HG03135 (cell line): ENCODE data around the gene HNF4A.

Experiments used
- ATAC-seq: cut with Tn5 transposase; IDR thresholded peaks from one replicate; pipeline ENCODE4 v1.9.1; 2021; ENCODE audit warnings: mild to moderate bottlenecking, moderate library complexity; ENCODE audit not compliant: unreplicated experiment

HNF4A gene

GRCh38 chr20:44405257-44405656, 49.8 kb downstream of the HNF4A start:
- ATAC-seq, result no peak

DNA sequence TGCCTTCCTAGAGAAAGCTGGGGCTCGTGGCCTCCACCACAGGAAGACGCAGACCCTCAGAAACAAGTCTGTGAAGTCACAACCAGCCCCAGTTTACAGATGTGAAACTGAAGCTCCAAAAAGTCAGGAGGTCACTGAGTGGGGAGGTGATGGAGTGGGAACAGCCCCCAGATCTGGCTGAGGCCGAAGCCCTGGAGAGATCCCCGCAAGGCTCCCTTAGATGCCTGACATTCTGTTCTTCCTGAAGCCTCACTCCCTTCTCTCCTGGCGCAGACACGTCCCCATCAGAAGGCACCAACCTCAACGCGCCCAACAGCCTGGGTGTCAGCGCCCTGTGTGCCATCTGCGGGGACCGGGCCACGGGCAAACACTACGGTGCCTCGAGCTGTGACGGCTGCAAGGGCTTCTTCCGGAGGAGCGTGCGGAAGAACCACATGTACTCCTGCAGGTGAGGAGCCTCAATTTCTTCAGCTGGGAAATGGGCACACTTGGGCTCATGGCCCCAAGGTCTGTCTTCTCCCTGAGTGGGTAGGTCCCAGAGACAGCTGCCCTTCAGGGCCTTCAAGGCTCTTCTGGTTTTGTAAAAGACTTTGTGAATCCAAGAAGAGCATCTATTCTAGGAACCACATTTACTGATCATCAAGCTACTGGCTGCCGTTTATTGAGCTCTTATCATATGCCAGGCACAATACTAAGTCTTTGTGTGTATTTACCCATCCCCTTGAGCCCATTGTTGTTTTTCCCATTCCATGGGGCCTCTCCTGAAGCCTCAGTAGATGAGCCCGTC, 50.5 kb downstream of the HNF4A start:
- ATAC-seq, result no peak

GRCh38 chr20:44406572-44407137, 51.2 kb downstream of the HNF4A start:
- no peak for ATAC-seq

GRCh38 chr20:44407402-44408184, 52.1 kb downstream of the HNF4A start:
- ATAC-seq, result no peak

GRCh38 chr20:44409132-44409600, 53.7 kb downstream of the HNF4A start:
- no peak for ATAC-seq

DNA sequence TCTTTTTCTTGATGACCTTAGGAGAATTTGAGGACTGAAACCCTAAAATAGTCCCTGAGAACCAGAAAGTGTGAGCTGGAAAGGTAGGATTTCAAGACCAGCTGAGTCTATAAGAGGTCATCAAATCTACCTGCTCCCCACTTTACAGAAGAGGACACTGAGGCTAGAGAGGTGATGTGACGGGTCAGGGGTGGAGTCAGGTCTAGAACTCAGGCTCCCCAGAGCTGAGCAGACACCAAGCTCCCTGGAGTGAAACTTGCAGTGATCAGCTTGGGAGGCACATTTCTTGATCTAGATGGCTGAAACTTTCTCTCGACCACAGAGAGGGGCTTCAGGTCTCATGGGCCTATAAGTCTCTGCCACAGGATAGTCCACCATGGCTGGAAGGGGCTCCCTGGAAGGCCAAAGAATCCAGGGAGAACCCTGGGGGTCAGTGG, 55.1 kb downstream of the HNF4A start:
- ATAC-seq, result no peak

GRCh38 chr20:44411020-44411756, 55.7 kb downstream of the HNF4A start:
- no peak for ATAC-seq

DNA sequence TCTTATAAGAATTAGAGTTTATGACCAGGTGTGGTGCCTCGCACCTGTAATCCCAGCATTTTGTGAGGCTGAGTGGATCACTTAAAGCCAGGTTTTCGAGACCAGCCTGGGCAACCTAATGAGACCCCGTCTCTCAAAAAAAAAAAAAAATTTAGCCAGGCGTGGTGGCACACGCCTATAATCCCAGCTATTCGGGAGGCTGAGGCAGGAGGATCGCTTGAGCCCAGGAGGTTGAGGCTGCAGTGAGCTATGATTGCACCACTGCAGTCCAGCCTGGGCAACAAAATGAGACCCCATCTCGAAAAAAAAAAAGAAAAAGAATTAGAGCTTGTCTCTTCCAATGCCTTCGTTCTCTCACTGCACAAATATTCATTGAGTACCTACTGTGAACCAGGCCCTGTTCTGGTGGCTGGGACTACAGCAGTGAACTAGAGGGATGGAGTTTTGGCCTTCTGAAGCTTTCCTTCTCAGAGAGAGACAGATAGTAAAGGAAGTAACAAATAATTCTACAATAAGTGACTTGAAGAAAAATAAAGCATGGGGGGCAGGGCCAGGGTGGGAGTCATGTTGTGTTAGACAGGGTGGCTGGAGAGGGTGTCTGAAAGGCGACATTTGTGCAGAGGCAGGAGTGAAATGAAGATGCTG, 56.4 kb downstream of the HNF4A start:
- no peak for ATAC-seq

- no peak for ATAC-seq
Measured at GRCh38 chr20:44412402-44413144, 57.1 kb downstream of the HNF4A start.

DNA sequence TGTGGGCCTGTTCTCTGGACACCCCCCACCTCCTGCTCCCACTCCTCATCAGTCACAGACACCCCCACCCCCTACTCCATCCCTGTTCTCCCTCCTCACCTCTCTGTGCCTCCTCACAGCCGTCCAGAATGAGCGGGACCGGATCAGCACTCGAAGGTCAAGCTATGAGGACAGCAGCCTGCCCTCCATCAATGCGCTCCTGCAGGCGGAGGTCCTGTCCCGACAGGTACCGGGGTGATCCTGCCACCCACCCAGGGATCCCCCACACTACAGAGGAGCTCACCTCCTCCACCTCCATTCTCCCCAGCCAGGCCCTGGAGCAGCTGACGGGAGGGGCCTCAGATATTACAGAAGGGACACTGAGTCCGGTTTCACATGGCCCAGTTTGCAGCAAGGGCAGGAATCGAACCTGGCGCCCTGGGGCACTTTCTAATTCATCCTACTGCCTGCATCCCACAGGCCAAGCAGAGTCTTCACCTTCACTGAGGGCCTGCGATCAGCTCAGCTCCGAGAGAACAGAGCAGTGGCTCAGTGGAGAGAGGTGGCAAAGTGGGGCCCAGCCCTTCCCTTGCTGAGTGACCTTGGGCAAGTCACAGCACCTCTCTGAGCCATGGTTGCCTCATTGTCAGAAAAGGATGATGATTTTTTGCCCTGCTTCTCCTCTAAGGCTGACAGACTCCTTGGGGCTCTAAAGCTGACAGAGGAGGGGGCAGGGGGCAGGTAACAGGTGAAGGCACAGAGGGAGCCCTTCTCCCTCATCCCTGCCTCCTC, 58.3 kb downstream of the HNF4A start:
- no peak for ATAC-seq

GRCh38 chr20:44414346-44414714, 58.8 kb downstream of the HNF4A start:
- no peak for ATAC-seq

DNA sequence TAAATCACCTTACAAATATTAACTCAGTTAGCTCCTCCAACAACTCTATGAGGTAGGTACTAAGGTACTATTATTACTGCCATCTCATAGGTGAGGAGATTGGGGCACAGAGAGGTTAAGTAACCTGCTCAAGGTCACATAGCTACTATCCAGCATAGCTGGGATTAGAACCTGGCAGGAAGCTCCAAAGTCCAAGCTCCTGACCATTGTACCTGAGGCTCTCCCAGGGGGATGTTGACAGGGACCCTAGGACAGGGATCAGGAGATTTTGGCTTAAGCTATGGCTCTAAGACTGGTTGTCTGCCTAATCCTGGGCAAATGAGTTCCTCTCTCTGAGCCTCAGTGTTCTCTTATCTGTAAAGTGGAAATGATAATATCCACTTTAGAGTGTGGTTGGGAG, 59.3 kb downstream of the HNF4A start:
- no peak for ATAC-seq

GRCh38 chr20:44415833-44416715, 60.6 kb downstream of the HNF4A start:
- no peak for ATAC-seq

DNA sequence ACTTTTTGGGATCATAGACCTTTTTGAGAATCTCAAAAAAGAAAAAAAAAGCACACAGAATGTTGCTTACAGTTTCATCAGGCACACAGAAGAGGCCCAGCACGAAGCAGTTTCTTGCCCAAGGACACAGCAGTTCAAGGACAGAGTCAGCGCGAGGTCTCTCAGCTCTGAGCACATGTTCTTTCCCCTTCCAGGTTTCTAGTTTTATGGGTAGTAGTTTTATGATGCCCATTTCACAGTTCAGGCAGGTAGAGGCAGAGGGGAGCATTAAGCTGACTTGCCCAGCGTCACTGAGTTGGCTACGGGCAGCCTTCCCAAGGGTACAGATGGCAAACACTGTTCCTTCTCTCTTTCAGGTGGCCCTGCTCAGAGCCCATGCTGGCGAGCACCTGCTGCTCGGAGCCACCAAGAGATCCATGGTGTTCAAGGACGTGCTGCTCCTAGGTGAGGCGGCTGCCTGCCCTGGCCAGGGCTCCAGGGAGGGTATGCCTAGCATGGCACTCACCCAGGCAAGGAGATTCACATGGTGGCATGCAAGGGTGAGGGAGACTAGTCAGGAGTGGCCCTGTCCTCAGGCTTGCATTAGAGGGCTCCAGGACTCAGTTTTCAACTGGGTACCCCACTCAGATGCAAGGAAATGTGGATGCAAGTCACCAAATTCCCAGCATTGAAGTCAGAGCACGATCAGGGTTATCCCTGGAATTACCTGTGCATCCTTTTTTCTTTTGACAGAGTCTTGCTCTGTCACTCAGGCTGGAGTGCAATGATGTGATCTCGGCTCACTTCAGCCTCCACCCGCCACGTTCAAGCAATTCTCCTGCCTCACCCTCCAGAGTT, 62.8 kb downstream of the HNF4A start:
- ATAC-seq, result no peak

GRCh38 chr20:44419131-44419844, 63.8 kb downstream of the HNF4A start:
- no peak for ATAC-seq

DNA sequence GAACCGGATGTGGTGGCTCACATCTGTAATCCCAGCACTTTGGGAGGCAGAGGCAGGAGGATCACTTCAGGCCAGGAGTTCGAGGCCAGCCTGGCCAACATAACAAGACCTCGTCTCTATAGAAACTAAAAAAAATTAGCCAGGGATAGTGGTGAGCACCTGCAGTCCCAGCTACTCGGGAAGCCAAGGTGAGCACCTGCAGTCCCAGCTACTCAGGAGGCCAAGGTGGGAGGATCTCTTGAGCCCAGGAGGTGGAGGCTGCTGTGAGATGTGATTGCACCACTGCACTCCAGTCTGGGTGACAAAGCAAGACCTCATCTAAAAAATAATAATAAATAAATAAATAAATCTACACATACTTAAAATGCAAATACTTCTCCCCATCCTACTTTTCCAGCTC, 65.0 kb downstream of the HNF4A start:
- ATAC-seq, result no peak

DNA sequence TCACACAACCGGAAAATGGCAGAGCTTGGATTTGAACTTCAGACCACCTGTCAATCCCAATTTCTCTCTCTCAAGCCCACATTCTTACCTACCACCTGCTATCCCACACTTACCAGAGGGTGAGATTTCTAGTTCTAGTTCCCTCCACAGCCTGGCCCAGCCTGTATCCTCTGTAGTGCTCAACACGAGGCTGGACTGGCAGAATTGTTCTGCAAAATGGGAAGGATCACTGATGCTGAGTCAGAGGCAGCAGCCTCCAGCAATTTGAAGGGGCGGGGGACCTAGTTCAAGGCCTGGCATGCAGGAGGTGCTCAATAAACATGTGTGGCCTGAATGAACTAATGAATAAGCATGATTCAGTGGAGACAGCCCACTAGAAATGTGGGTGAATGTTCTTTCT, 66.6 kb downstream of the HNF4A start:
- no peak for ATAC-seq
